Measurements from ENCODE around the gene DGKQ. TPM values are rescaled to one million over a fixed set of nuclear protein-coding genes. Genes with fewer than 3 reads are reported as not detected.

DGKQ gene
- total and polyA plus RNA-seq, 2 of the 13 experiments (the other 11 are each of a cell fraction or from before 2014, with no cell fraction given) = 4.5 to 7.2 TPM

GRCh38 chr4:992297-993110, 19.1 kb upstream of the DGKQ start (continued):
- TF ChIP-seq ZNF318 (CRISPR knock-in tag; IDR thresholded peaks at IDR 0.05) (no peak; the same call in 1 of the 2 replicates), ZNF773 (CRISPR knock-in tag; IDR thresholded peaks at IDR 0.05; ENCODE audit: borderline replicate concordance) (no peak), KLF16 (CRISPR knock-in tag; IDR thresholded peaks at IDR 0.05) (peak in 1 of 2 experiments; percentile 80; a peak in 2 of 4 replicates), ARNTL (CRISPR knock-in tag; IDR thresholded peaks at IDR 0.05) (peak; percentile 92), ZNF775 (CRISPR knock-in tag; IDR thresholded peaks at IDR 0.05; ENCODE audit: borderline replicate concordance) (no peak), ZNF557 (CRISPR knock-in tag; IDR thresholded peaks at IDR 0.05) (no peak), KDM1A (CRISPR knock-in tag; IDR thresholded peaks at IDR 0.05) (no peak), HDAC2 (CRISPR knock-in tag; IDR thresholded peaks at IDR 0.05) (peak; percentile 95), SMARCC2 (IDR thresholded peaks at IDR 0.05) (no peak), ZNF816 (CRISPR knock-in tag; IDR thresholded peaks at IDR 0.05; ENCODE audit: borderline replicate concordance) (peak; percentile 79), NR2C2 (CRISPR knock-in tag; IDR thresholded peaks at IDR 0.05; ENCODE audit: borderline replicate concordance) (peak; percentile 85), ZNF362 (CRISPR knock-in tag; IDR thresholded peaks at IDR 0.05; ENCODE audit: borderline replicate concordance) (no peak), ZGPAT (CRISPR knock-in tag; IDR thresholded peaks at IDR 0.05) (peak; percentile 80), SIX4 (CRISPR knock-in tag; IDR thresholded peaks at IDR 0.05) (peak; percentile 84), MEIS1 (CRISPR knock-in tag; IDR thresholded peaks at IDR 0.05; ENCODE audit: borderline replicate concordance) (peak; percentile 77; the same call in 1 of the 2 replicates), RAD51 (IDR thresholded peaks at IDR 0.05; ENCODE audit: borderline replicate concordance) (peak; percentile 84), IRF2 (CRISPR knock-in tag; IDR thresholded peaks at IDR 0.05) (peak; percentile 100), KDM6A (CRISPR knock-in tag; IDR thresholded peaks at IDR 0.05; ENCODE audit: low read depth) (peak; percentile 63; the same call in 1 of the 2 replicates)
